GM18511 (cell line): Measurements from ENCODE around the gene FBN3.

Source experiments
- ATAC-seq: cut with Tn5 transposase; IDR thresholded peaks from one replicate; pipeline ENCODE4 v1.9.1; 2021; ENCODE audit warnings: mild to moderate bottlenecking, moderate library complexity; ENCODE audit not compliant: unreplicated experiment

The FBN3 gene

GRCh38 chr19:8148410-8149260 is 757 bp downstream of the FBN3 start:
- ATAC-seq: no peak

GRCh38 chr19:8148088-8148409 is 1.3 kb downstream of the FBN3 start:
- ATAC-seq: no peak

GRCh38 chr19:8147582-8147978 is 1.8 kb downstream of the FBN3 start:
- ATAC-seq: no peak

GRCh38 chr19:8146877-8147581 is 2.4 kb downstream of the FBN3 start:
- ATAC-seq: no peak

GRCh38 chr19:8144273-8144995 is 5.0 kb downstream of the FBN3 start:
- no peak for ATAC-seq

GRCh38 chr19:8143041-8143440 is 6.4 kb downstream of the FBN3 start:
- ATAC-seq: no peak

- ATAC-seq: no peak
These were observed 6.9 kb downstream of the FBN3 start for GRCh38 chr19:8142513-8142900.

- no peak for ATAC-seq
These were observed 7.5 kb downstream of the FBN3 start for GRCh38 chr19:8141726-8142512.

GRCh38 chr19:8138201-8138600 is 11.2 kb downstream of the FBN3 start:
- ATAC-seq: no peak

GRCh38 chr19:8137425-8137824 is 12.0 kb downstream of the FBN3 start:
- no peak for ATAC-seq

- ATAC-seq: no peak
These were observed 13.3 kb downstream of the FBN3 start for GRCh38 chr19:8135946-8136618.

GRCh38 chr19:8132858-8133458 is 16.4 kb downstream of the FBN3 start:
- no peak for ATAC-seq

- ATAC-seq: no peak
These were observed 17.9 kb downstream of the FBN3 start for GRCh38 chr19:8131517-8131916.

GRCh38 chr19:8129061-8129618 is 20.3 kb downstream of the FBN3 start:
- no peak for ATAC-seq

GRCh38 chr19:8128551-8128950 is 20.8 kb downstream of the FBN3 start:
- no peak for ATAC-seq

- ATAC-seq: no peak
These were observed 22.1 kb downstream of the FBN3 start for GRCh38 chr19:8127311-8127710.

GRCh38 chr19:8126511-8126910 is 22.9 kb downstream of the FBN3 start:
- no peak for ATAC-seq

GRCh38 chr19:8126008-8126407 is 23.4 kb downstream of the FBN3 start:
- no peak for ATAC-seq

- ATAC-seq: no peak
These were observed 25.7 kb downstream of the FBN3 start for GRCh38 chr19:8123683-8124082.
